Vagina (tissue), 2 donors: ENCODE measurements around the gene ASPA.

Experiments used
- CTCF ChIP-seq, 3 experiments: fragments of 450-650 bp in 2 of 3; fragments of 200-600 bp in 1 of 3; sonication (generic) in 1 of 3; IDR thresholded peaks; one replicate each; pipeline ENCODE4 v1.5.1; 2017 to 2019; ENCODE audit warnings: antibody characterized with exemption in 3 of 3, mild to moderate bottlenecking in 2 of 3, moderate library complexity in 2 of 3
- POLR2A ChIP-seq, 2 donors: fragments of 450-650 bp; IDR thresholded peaks; one replicate each; pipeline ENCODE4 v1.6.1; 2017; ENCODE audit warnings: antibody characterized with exemption in 2 of 2, mild to moderate bottlenecking in 2 of 2, moderate library complexity in 2 of 2

DNA sequence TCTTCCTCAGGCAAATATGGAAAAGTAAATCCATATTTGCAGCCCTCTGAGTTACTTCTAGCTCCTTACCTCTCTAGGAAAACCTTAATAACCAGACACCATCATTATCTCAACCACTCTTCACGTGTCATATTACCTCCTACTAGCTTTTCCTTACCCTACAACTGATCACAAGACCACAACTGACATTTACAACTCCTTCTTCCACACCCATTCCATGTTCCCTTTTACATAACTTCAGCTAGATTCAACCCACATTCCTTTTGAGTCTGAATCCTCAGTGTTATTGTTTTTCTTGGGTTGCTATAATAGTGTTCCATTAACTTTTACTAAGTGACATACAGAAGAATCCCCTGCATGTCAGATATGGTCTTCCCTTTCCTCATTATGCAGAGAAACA lies 37.4 kb upstream of the ASPA start:
- TF ChIP-seq POLR2A (IDR thresholded peaks at IDR 0.05), result no peak
- TF ChIP-seq CTCF (IDR thresholded peaks at IDR 0.05), result no peak
